CD4-positive, alpha-beta T cell treated with Interleukin-17A for 4 hours (primary cell): ENCODE measurements around the gene GNAS-AS1.
"Not testable (repeated sequence)": the region's sequence is repeated elsewhere in the genome, so short reads cannot be mapped to it uniquely, and the experiment has no call there.

ENCODE experiments used
- DNase-seq: peaks from one replicate; pipeline ENCODE4 v3.0.0-alpha.2; 2020; ENCODE audit warnings: mixed read lengths

Gene GNAS-AS1

GRCh38 chr20:58833921-58834320, 16.8 kb downstream of the GNAS-AS1 start:
- no peak for DNase-seq

GRCh38 chr20:58832457-58832856, 18.2 kb downstream of the GNAS-AS1 start:
- DNase-seq: no peak

- DNase-seq: no peak
Measured at GRCh38 chr20:58829531-58829941, 21.2 kb downstream of the GNAS-AS1 start.

- not testable (repeated sequence) for DNase-seq
Measured at GRCh38 chr20:58828804-58829203, 21.9 kb downstream of the GNAS-AS1 start.

- DNase-seq: no peak
Measured at GRCh38 chr20:58828136-58828535, 22.6 kb downstream of the GNAS-AS1 start.

- DNase-seq: no peak
Measured at GRCh38 chr20:58826271-58826670, 24.4 kb downstream of the GNAS-AS1 start.

- no peak for DNase-seq
Measured at GRCh38 chr20:58825450-58825849, 25.3 kb downstream of the GNAS-AS1 start.

- DNase-seq: no peak
Measured at GRCh38 chr20:58824843-58825242, 25.9 kb downstream of the GNAS-AS1 start.

- no peak for DNase-seq
Measured at GRCh38 chr20:58822748-58823730, 27.7 kb downstream of the GNAS-AS1 start.

- DNase-seq: no peak
Measured at GRCh38 chr20:58822149-58822548, 28.6 kb downstream of the GNAS-AS1 start.

- DNase-seq: not testable (repeated sequence)
Measured at GRCh38 chr20:58820515-58820914, 30.2 kb downstream of the GNAS-AS1 start.

GRCh38 chr20:58819921-58820320, 30.8 kb downstream of the GNAS-AS1 start:
- DNase-seq: no peak

- no peak for DNase-seq
Measured at GRCh38 chr20:58818586-58819285, 32.0 kb downstream of the GNAS-AS1 start.

- no peak for DNase-seq
Measured at GRCh38 chr20:58817748-58818147, 33.0 kb downstream of the GNAS-AS1 start.

GRCh38 chr20:58816957-58817651, 33.6 kb downstream of the GNAS-AS1 start:
- DNase-seq: no peak

- DNase-seq: no peak
Measured at GRCh38 chr20:58816051-58816450, 34.7 kb downstream of the GNAS-AS1 start.

- no peak for DNase-seq
Measured at GRCh38 chr20:58815448-58815847, 35.3 kb downstream of the GNAS-AS1 start.

GRCh38 chr20:58813369-58813768, 37.3 kb downstream of the GNAS-AS1 start:
- DNase-seq: no peak

- no peak for DNase-seq
Measured at GRCh38 chr20:58811334-58811733, 39.4 kb downstream of the GNAS-AS1 start.

GRCh38 chr20:58810879-58811250, 39.8 kb downstream of the GNAS-AS1 start:
- no peak for DNase-seq

GRCh38 chr20:58810116-58810878, 40.4 kb downstream of the GNAS-AS1 start:
- DNase-seq: no peak

GRCh38 chr20:58808271-58809046, 42.2 kb downstream of the GNAS-AS1 start:
- DNase-seq: no peak
